Jurkat, Clone E6-1 (cell line): Measurements from ENCODE around the gene DDX11.
"Not testable (repeated sequence)": the region's sequence is repeated elsewhere in the genome, so short reads cannot be mapped to it uniquely, and the experiment has no call there.

Experiments used
- DNase-seq: peaks from one replicate; pipeline ENCODE4 v3.0.0-alpha.2; 2011; ENCODE audit warnings: low read depth, low spot score
- H3K4me3 ChIP-seq: 2 replicates; pipeline ENCODE4 v1.5.1; 2011; ENCODE audit warnings: mild to moderate bottlenecking, low read length, control low read depth, moderate library complexity

The DDX11 gene

GRCh38 chr12:31095080-31095860, 21.6 kb downstream of the DDX11 start:
- H3K4me3 ChIP-seq, DNase-seq: not testable (repeated sequence)

- H3K4me3 ChIP-seq, DNase-seq: not testable (repeated sequence)
These were observed 22.8 kb downstream of the DDX11 start for GRCh38 chr12:31096251-31097065.

GRCh38 chr12:31097819-31098218, 24.2 kb downstream of the DDX11 start:
- H3K4me3 ChIP-seq, DNase-seq: not testable (repeated sequence)

GRCh38 chr12:31098363-31098762, 24.7 kb downstream of the DDX11 start:
- not testable (repeated sequence) for DNase-seq, H3K4me3 ChIP-seq

- not testable (repeated sequence) for H3K4me3 ChIP-seq, DNase-seq
These were observed 25.1 kb downstream of the DDX11 start for GRCh38 chr12:31098771-31099170.

GRCh38 chr12:31099434-31099833, 25.8 kb downstream of the DDX11 start:
- not testable (repeated sequence) for H3K4me3 ChIP-seq, DNase-seq

GRCh38 chr12:31100503-31101208, 27.0 kb downstream of the DDX11 start:
- not testable (repeated sequence) for DNase-seq, H3K4me3 ChIP-seq

GRCh38 chr12:31102125-31102524, 28.5 kb downstream of the DDX11 start:
- H3K4me3 ChIP-seq, DNase-seq: not testable (repeated sequence)

- not testable (repeated sequence) for DNase-seq, H3K4me3 ChIP-seq
These were observed 28.9 kb downstream of the DDX11 start for GRCh38 chr12:31102596-31102995.

GRCh38 chr12:31103561-31103975, 29.9 kb downstream of the DDX11 start:
- H3K4me3 ChIP-seq, DNase-seq: not testable (repeated sequence)

GRCh38 chr12:31104220-31104619, 30.6 kb downstream of the DDX11 start:
- DNase-seq, result not testable (repeated sequence)

GRCh38 chr12:31104773-31105172, 31.1 kb downstream of the DDX11 start:
- DNase-seq, H3K4me3 ChIP-seq: not testable (repeated sequence)

More at GRCh38 chr12:31104220-31104619, 30.6 kb downstream of the DDX11 start:
- not testable (repeated sequence) for H3K4me3 ChIP-seq

- no peak overlapping the region for H3K4me3 ChIP-seq
- no peak for DNase-seq
These were observed 32.0 kb downstream of the DDX11 start for GRCh38 chr12:31105668-31106067.

- no peak overlapping the region for H3K4me3 ChIP-seq
- no peak for DNase-seq
These were observed 32.6 kb downstream of the DDX11 start for GRCh38 chr12:31106101-31106803.

- H3K4me3 ChIP-seq, DNase-seq: not testable (repeated sequence)
These were observed 36.1 kb downstream of the DDX11 start for GRCh38 chr12:31109773-31110172.

GRCh38 chr12:31110263-31110662, 36.6 kb downstream of the DDX11 start:
- not testable (repeated sequence) for DNase-seq, H3K4me3 ChIP-seq

- not testable (repeated sequence) for DNase-seq
These were observed 41.5 kb downstream of the DDX11 start for GRCh38 chr12:31115092-31115601.

GRCh38 chr12:31116846-31117202, 43.2 kb downstream of the DDX11 start:
- DNase-seq, H3K4me3 ChIP-seq: not testable (repeated sequence)

More at GRCh38 chr12:31115092-31115601, 41.5 kb downstream of the DDX11 start:
- H3K4me3 ChIP-seq, result not testable (repeated sequence)
